Activated CD4-positive, alpha-beta T cell treated with anti-CD3 and anti-CD28 coated beads for 24 hours (primary cell): ENCODE results near the gene CFAP52.
"Not testable (repeated sequence)": the region's sequence is repeated elsewhere in the genome, so short reads cannot be mapped to it uniquely, and the experiment has no call there.

Experiments
- DNase-seq, 2 donors: peaks; one replicate each; pipeline ENCODE4 v3.0.0-alpha.2; 2020; ENCODE audit warnings: low read depth in 2 of 2

CFAP52 gene

DNA sequence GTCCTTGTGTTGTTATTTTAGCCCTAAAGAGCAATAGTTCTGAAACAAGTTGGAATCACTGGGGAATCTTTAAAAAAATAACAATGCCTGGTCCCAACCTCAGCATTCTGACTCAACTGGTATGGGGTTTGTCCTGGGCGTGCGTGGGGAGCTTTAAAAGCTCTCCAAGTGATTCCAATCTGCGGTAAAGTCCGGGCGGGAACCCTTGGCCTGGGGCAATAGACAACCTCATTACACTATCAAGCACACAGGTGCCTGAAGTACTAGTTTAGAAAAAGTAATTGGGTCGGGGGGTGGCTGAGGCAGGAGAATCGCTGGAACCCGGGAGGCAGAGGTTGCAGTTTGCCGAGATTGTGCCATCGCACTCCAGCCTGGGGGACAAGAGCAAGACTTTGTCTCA is 5.2 kb upstream of the CFAP52 start:
- DNase-seq, result no peak

DNA sequence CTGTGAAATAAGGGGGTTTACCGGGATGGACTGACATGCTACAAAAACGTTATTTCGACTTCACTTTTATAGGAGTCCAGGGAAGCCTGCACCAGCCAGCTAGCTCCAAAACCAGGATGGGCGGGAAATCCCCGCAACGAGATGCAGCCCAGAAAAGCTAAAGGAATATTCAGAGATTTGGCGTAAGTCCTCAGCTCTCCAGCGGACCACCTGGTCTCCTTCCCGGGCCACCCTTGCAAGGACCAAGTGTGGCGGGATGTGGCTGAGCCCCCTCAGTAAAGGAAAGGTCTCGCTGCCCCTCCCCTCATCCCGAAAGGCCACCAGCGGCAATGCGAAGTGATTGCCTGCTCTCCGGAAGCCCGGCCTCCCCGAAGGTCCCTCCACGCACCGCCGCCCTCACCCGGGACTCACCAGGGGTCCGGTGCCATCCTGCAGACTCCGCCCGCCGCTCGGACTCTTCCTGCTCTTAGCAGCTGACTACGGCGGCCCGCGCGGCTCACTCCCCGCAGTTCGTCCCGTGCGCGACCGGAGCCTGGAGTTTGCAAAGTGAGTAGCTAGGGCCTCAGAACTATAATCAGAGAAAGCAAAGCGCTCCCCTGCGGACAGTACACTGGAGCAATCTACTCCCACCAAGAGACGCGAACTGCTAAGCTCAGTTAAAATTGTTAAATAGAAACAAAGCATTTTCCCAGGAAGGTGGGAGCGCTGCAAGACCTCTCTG is 901 bp upstream of the CFAP52 start, which contains the start of gene STX8:
Gene STX8 (minus strand): TSS at position 440 of the 721 bp plus-strand sequence. CDS start 12 bp downstream, at position 428.
- peak; percentile 74 to 86 for DNase-seq

DNA sequence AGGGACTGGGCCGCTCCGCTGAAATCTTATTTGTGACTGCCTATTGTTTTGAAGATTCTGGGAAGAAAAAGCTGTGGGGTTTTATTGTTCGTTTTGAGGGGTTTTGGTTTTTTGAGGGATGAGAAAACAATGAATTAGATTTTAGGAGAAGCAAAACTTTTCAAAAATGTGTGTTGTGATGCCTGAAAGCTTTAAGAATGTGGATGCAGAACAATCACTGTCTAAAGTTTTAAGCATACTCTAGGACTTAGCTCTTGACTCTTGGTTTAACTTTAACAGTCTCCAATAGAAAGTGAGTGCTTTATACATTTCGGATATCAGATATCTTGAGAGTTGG is 899 bp downstream of the CFAP52 start:
- no peak for DNase-seq

DNA sequence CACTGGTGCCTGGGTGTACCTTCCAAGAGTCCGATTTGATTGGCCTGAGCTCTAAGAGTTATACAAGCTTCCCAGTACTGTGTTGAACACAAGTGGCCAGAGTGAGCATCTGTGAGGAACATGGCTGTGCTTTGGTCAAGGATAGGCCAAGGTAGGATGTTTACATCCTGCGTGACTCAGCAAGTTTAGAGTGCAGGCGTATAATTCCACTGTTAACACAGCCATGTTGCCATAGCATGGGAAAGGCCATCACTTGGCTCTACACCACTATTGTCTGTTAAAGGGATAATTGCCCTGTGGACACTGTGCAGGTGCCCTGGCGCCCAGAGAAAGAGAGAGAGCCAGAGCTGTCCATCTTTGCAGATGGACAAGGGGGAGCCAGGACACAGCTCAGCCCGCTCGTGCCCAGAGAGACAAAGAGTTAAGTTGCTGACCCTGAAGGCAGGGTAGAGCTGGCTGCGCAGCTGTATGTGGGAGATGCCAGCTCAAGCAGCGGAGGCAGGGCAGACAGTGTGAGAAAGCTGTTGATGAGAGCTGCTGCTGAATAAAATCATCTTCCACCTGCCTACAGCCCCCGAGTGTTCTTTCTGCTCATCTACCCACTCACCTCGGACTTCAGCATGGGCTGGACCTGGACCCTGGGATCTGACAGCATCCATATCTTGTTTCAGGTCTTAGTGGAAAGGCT is 11.7 kb downstream of the CFAP52 start:
- DNase-seq, result no peak

DNA sequence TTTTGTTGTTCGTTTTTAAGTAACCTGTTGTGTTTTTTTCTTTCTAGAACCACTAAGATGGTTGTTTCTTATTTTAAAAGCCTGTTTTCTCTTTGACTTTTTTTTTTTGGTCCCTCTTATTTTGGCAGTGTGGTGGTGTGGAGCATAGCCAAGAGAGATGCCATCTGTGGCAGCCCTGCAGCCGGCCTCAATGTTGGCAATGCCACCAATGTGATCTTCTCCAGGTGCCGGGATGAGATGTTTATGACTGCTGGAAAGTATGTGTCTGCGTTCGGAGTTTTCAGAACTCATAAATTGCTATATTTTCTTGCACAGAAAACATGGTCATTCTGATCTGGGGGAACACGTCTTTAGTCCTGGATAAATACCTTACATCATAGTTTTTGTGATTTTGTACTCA is 17.6 kb downstream of the CFAP52 start:
- no peak for DNase-seq

DNA sequence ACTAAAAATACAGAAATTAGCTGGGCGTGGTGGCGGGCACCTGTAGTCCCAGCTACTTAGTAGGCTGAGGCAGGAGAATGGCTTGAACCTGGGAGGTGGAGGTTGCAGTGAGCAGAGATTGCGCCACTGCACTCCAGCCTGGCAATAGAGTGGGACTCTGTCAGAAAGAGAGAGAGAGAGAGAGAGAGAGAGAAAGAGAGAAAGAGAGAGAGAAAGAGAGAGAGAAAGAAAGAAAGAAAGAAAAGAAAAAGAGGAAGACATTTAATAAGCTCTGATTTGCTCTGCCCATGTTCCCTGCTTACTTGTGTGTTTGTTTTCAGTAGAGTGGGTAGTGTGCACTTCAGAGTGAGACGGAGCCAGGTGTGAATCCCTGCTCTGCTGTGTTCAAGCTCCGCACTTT is 21.2 kb downstream of the CFAP52 start:
- DNase-seq, result not testable (repeated sequence)

DNA sequence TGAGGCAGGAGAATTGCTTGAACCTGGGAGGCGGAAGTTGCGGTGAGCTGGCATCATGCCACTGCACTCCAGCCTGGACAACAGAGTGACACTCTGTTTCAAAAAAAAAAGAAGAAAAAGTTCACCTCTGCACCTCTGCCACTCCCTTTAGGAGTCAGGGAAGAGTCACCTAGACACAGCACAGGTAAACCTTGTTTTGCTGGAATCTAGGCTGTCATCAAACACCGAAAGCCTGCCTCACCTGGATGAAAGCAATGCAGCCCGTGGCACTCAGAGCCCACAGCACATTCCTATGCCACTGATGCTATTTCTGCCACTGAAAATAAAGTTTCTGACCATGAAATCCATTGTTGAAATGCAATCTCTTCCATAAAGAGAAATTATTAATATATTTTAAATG is 22.2 kb downstream of the CFAP52 start:
- DNase-seq, result no peak

DNA sequence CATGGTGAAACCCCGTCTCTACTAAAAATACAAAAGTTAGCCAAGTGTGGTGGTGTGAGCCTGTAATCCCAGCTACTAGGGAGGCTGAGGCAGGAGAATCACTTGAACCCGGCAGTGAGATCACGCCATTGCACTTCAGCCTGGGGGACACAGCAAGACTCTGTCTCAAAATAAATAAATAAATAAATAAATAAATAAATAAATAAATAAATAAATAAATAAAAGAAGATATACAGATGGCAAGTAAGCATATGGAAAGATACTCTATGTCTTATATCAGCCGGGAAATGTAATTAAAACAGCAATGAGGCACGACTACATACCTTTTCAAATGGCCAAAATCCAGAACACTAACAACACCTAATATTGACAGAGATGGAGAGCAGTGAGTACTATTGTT is 28.1 kb downstream of the CFAP52 start:
- DNase-seq, result not testable (repeated sequence)

DNA sequence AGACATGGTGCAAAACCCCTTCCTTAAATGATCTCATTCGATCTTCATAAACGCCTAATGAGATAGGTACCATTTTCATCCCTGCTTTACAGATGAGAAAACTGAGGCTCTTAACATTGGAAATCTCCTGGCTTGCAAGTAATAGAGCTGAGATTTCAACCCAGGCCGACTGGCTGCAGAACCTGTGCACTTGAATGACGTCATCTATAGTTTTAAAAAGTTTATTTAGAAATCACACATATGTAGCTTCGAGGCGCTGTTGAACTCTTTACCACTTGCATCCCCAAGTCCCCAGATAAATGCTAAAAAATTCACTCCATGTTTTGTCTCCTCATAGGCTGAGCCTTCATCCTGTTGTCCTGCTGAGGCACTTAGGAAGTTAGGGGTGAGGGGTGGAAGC is 30.0 kb downstream of the CFAP52 start:
- no peak for DNase-seq

DNA sequence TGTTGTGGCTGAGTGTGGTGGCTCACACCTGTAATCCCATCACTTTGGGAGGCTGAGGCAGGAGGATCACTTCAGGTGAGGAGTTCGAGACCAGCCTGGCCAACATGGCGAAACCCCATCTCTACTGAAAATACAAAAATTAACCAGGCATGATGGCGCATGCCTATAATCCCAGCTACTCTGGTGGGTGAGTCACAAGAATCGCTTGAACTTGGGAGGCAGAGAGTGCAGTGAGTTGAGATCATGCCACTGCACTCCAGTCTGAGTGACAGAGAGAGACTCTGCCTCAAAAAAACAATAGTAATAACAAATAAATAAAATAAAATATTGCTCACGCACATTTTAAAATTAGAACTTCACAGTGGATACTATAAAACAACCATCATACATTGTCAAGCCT is 30.6 kb downstream of the CFAP52 start:
- DNase-seq, result not testable (repeated sequence)

DNA sequence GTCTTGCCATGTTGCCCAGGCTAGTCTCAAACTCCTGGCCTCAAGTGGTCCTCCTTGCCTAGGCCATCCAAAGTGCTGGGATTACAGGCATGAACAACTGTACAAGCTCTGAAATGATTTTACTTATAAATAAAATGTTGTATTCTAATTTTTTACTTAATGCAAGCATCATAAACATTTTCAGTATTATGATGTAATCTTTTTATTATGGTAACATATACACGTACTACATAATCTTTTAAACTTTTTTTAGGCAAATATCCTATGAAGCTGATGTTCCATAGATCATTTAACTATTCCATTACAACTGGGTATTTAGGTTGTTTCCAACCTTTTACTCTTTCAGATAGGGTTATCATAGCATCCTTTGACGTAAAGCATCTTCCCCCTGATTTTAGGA is 35.1 kb downstream of the CFAP52 start:
- DNase-seq, result no peak

DNA sequence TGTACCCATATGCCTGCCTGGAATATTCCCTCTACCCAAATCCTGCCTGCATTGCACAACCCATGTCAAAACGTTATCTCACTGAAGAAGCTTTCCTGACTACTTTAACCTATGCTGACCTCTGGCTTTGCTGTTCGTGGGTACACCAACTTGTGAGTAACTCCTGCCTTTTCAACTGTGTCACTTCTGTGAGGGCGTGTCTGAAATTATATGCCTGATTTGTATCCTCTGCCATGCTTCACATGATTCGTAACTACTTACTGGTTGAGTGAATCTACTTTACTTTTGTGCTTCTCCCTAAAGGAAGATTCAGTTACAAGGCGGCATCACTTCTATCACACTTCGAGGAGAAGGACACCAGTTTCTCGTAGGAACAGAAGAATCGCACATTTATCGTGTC is 35.6 kb downstream of the CFAP52 start:
- DNase-seq, result no peak

DNA sequence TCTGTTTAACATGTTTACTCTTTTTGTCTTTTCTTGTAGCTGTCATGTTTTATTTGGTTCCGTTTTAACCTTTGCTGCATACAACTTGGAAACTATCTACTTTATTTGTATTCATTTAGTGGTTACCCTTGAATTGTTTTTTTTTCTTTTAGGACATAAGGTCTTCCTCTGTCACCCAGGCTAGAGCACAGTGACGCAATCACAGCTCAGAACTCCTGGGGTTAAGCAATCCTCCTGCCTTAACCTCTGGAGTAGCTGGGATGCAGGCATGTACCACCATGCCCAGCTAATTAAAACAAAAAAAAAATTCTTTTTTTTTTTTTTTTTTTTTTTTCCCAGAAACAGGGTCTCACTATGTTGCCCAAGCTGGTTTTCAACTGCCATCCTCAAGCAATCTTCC is 39.0 kb downstream of the CFAP52 start:
- no peak for DNase-seq

DNA sequence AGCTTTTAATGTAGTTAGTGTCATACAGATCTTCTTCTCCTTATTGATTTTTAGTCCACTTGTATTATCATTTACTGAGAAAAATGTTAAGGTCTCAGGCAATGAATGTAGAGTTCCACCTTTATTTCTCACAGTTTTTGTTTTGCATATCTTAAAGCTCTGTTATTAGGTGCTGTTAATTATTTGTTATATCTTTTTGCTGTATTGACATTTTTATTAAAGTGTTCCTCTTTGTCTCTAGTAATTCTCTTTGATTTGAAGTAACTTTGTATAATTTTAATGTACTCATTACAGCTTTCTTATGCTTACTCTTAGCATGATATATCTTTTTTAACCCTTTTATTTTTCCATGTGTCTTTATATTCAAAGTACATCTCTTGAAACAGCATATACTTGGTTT is 46.5 kb downstream of the CFAP52 start:
- DNase-seq, result no peak

DNA sequence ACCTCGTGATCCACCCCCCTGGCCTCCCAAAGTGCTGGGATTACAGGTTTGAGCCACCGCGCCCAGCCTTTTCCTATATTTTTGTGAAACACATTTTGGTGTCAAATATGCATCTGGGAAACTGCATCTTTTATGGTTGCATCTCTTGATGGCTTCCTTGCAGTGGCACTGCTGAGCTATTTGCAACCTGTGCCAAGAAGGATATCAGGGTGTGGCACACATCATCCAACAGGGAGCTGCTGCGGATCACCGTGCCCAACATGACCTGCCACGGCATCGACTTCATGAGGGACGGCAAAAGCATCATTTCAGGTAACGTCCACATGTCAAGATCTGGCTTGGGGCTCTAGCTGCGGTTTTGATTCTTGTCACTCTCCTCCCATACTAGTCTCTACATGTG is 52.1 kb downstream of the CFAP52 start:
- DNase-seq, result no peak

DNA sequence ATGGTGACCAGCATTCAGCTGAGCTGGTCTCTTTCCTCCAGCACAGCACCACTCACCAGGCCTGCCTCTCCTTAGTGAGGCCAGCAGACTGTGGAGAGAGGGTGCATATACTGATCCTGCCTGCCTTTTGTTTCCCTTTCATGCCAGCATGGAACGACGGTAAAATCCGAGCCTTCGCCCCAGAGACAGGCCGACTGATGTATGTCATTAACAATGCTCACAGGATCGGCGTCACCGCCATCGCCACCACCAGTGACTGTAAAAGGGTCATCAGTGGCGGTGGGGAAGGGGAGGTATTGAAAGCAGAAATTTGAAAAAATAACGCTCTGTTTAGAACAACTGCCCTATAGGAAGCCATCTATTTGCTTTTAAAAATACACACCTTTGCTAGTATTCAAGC is 56.3 kb downstream of the CFAP52 start:
- DNase-seq, result no peak

DNA sequence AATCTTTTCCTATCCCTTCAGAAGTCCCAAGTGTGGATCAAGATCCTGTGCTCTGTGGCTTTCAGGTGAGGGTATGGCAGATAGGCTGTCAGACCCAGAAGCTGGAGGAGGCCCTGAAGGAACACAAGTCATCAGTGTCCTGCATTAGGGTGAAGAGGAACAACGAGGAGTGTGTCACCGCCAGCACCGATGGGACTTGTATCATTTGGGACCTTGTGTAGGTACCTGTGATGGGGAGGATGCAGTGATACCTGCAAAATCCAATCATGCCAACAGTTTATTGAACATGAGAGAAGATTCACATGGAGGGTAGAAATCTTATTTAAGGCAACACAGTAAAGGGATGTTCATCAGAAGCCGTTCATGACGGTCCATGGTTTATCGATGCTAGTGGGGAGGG is 58.9 kb downstream of the CFAP52 start:
- no peak for DNase-seq

DNA sequence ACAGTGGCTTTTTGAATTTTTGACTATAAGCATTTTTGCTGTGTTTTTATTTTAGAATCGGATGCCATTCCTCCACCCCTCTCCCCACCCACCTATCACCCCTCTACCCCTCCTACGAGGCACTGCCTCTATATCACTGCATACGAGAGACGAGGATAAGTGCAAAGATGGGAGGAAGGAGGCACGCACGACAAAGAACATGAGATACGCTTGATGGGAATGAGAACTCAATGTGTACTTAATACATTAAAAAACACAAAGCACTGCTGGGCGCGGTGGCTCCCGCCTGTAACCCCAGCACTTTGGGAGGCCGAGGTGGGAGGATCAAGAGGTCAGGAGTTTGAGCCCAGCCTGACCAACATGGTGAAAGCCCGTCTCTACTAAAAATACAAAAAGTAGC is 60.1 kb downstream of the CFAP52 start:
- no peak for DNase-seq

DNA sequence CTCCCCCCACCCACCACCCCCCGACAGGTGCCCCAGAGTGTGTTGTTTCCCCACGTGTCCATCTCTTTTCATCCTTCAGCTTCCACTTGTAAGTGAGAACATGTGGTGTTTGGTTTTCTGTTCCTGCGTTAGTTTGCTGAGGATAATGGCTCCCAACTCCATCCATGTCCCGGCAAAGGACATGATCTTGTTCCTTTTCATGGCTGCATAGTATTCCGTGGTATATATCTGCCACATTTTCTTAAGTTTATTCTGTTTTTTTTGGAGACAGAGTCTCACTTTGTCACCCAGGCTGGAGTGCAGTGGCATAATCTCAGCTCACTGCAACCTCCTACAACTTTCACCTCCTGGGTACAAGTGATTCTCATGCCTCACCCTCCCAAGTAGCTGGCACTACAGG is 63.9 kb downstream of the CFAP52 start:
- DNase-seq, result not testable (repeated sequence)

DNA sequence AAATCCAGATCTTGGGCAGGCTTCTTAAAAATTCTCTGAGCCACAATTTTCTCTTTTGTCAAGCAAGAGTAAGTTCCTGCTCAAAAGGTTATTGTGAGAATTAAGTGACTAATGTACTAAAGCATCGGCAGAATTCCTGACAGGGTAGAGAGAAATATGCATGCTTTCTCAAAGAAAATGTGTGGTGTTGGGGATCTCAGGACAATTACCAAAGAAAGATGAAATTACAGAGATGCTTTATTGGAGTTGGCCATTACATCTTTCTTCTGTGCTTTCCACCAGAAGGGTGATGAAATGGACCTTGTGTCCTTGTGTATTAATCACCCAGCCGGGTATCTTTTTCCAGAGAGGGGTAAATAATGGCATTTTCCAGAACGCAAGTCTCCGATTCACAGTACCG is 67.2 kb downstream of the CFAP52 start:
- DNase-seq, result no peak

DNA sequence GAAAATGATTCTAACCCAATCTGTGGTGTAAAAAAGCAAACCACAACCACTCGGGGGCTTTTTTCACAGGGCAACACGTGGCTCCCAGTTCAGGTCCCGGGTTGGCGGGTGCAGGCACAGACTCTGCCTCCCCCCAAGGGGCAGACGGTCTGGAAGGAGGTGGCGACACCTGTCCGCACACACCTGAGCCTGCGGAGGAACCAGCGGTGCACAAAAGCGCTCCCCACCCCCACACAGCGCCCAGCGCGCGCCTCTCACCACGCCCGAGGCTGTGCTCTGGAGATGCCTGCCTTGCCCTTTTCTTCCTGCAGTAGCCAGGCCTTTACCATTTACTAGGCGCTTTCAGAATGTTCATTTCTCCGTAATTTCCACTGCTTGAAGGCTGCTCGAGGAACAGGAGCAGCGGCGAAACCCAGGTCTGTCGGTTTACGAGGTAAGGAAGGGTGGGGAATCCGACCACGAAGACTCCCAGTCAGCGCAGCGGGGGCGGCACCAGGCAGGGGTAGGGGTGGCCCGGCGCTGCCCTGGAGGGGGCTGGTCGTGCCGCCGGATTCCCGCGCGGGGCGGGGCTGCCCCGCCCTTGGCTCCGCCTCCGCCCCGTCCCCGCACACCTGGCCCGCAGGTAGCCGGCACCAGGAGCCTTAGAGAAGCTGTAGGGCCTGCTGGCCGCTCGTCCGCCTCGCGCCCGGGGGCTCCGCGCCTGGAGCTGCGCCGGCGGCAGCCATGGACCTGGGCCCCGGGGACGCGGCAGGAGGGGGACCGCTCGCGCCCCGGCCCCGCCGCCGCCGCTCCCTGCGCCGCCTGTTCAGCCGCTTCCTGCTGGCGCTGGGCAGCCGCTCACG is 68.7 kb downstream of the CFAP52 start, which contains the start of gene USP43:
Gene USP43 (plus strand): TSS at position 608 of the 842 bp plus-strand sequence. CDS start 116 bp downstream, at position 724.
- DNase-seq, result peak in 1 of 2 donors; percentile 6

DNA sequence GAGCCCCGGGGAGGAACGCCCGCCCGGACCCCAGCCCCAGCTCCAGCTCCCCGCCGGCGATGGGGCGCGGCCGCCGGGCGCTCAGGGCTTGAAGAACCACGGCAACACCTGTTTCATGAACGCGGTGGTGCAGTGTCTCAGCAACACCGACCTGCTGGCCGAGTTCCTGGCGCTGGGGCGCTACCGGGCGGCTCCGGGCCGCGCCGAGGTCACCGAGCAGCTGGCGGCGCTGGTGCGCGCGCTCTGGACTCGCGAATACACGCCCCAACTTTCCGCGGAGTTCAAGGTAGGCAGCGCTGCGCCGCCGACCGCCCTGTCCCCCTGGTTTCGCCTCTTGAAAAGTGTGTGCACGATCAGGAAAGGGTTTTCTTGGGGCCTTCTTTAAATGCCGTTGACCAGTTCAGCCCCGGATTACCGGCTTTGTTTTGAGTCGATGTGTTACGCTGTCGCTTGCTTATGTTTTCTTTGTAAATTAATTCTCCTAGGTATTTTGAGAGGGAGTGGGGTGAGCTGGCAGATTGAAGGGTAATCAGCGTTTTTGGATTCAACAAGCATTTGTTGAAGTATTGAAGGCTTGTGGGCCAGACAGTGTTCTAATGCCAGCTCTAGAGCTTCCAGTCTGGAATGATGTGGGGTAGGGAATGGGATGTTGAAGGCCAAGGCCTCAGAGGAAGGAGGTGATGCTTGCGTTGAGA is 69.6 kb downstream of the CFAP52 start:
- DNase-seq, result peak in 1 of 2 donors; percentile 21
